ENCODE data around the gene ADAM22.

ADAM22 gene

GRCh38 chr7:87959336-87959735 is 25.3 kb downstream of the ADAM22 start:
- DNase-seq = no peak

GRCh38 chr7:87960239-87960638 is 26.2 kb downstream of the ADAM22 start:
- DNase-seq = no peak

- no peak for DNase-seq
These were observed 27.7 kb downstream of the ADAM22 start for GRCh38 chr7:87961754-87962153.

- no peak for DNase-seq
These were observed 32.2 kb downstream of the ADAM22 start for GRCh38 chr7:87966271-87966670.

GRCh38 chr7:87968021-87968420 is 34.0 kb downstream of the ADAM22 start:
- no peak for DNase-seq

- DNase-seq = no peak
These were observed 48.1 kb downstream of the ADAM22 start for GRCh38 chr7:87982116-87982515.

- DNase-seq = no peak
These were observed 50.0 kb downstream of the ADAM22 start for GRCh38 chr7:87984088-87984487.

GRCh38 chr7:87993269-87993668 is 59.2 kb downstream of the ADAM22 start:
- no peak for DNase-seq

- DNase-seq = no peak
These were observed 65.2 kb downstream of the ADAM22 start for GRCh38 chr7:87999261-87999660.

- DNase-seq = no peak
These were observed 67.9 kb downstream of the ADAM22 start for GRCh38 chr7:88001744-88002530.

GRCh38 chr7:88002617-88003016 is 68.6 kb downstream of the ADAM22 start:
- no peak for DNase-seq

GRCh38 chr7:88003581-88003980 is 69.5 kb downstream of the ADAM22 start:
- no peak for DNase-seq

GRCh38 chr7:88005191-88005590 is 71.1 kb downstream of the ADAM22 start:
- DNase-seq = no peak

- no peak for DNase-seq
These were observed 75.6 kb downstream of the ADAM22 start for GRCh38 chr7:88009651-88010050.

- DNase-seq = no peak
These were observed 78.0 kb downstream of the ADAM22 start for GRCh38 chr7:88012086-88012485.

GRCh38 chr7:88013981-88014380 is 79.9 kb downstream of the ADAM22 start:
- DNase-seq = no peak

GRCh38 chr7:88014581-88014980 is 80.5 kb downstream of the ADAM22 start:
- DNase-seq = no peak

- no peak for DNase-seq
These were observed 81.3 kb downstream of the ADAM22 start for GRCh38 chr7:88015309-88015708.

GRCh38 chr7:88018501-88018900 is 84.5 kb downstream of the ADAM22 start:
- no peak for DNase-seq

GRCh38 chr7:88020953-88021665 is 87.1 kb downstream of the ADAM22 start:
- DNase-seq = no peak

- DNase-seq = no peak
These were observed 93.7 kb downstream of the ADAM22 start for GRCh38 chr7:88027724-88028123.

GRCh38 chr7:88034083-88034695 is 100.1 kb downstream of the ADAM22 start:
- no peak for DNase-seq

GRCh38 chr7:88037050-88037449 is 103.0 kb downstream of the ADAM22 start:
- no peak for DNase-seq

GRCh38 chr7:88040694-88041093 is 106.6 kb downstream of the ADAM22 start:
- DNase-seq = no peak
